Subcutaneous abdominal adipose tissue (tissue), 5 donors: ENCODE results near the gene SKAP2.

Source experiments
- H3K27ac ChIP-seq: one replicate; pipeline ENCODE4 v1.7.0; 2013; ENCODE audit warnings: low read depth, mild to moderate bottlenecking, inconsistent platforms, low read length, moderate library complexity
- H3K27me3 ChIP-seq, 5 donors: one replicate each; pipeline ENCODE4 v1.7.0; 2013; ENCODE audit warnings: low read length in 5 of 5, inconsistent platforms in 1 of 5; ENCODE audit not compliant: control insufficient read depth in 5 of 5, insufficient read depth in 4 of 5
- H3K36me3 ChIP-seq, 5 donors: one replicate each; pipeline ENCODE4 v1.7.0; 2013; ENCODE audit warnings: low read length in 5 of 5; ENCODE audit not compliant: control insufficient read depth in 5 of 5, insufficient read depth in 5 of 5
- H3K4me1 ChIP-seq, 5 donors: one replicate each; pipeline ENCODE4 v1.7.0; 2013; ENCODE audit warnings: low read length in 5 of 5, mild to moderate bottlenecking in 3 of 5, moderate library complexity in 1 of 5; ENCODE audit not compliant: control insufficient read depth in 5 of 5, insufficient read depth in 5 of 5
- H3K4me3 ChIP-seq, 5 donors: one replicate each; pipeline ENCODE4 v1.7.0; 2013; ENCODE audit warnings: low read length in 5 of 5, low read depth in 1 of 5
- H3K9ac ChIP-seq, 5 donors: one replicate each; pipeline ENCODE4 v1.7.0; 2013; ENCODE audit warnings: low read length in 5 of 5, mild to moderate bottlenecking in 4 of 5, moderate library complexity in 3 of 5
- H3K9me3 ChIP-seq, 5 donors: one replicate each; pipeline ENCODE4 v1.7.0; 2013; ENCODE audit warnings: low read length in 5 of 5; ENCODE audit not compliant: control insufficient read depth in 5 of 5
- donor health status: healthy.
- donor health status: healthy.
- donor health status: healthy.
- donor health status: healthy.
- donor health status: healthy.

The SKAP2 gene

DNA sequence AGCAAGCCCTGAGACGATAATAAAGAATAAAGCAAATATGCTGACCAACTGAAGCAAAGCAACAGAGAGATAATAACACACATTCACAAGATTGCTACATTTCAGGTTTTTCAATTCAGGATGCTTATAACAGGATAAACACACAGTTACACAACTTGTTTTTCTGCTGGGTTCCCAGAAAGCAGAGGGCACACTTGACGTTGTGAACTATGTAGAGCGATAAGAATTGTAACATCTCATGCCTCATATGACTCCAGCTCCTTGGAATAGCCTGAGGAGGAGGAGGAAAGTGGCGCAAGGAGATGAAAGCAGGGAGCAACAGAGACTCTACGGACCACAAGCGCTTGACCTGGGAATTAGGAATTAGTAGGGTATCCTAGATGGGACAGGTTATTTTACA, 201.7 kb downstream of the SKAP2 start:
- H3K4me3 ChIP-seq = no peak overlapping the region
- no peaks in the 10 kb centered on the region for H3K36me3 ChIP-seq
- no peak overlapping the region for H3K9ac ChIP-seq
- peaks cover 2 to 39% (median 25%) of the 10 kb centered on the region in 5 donors for H3K4me1 ChIP-seq
- no peaks in the 10 kb centered on the region for H3K9me3 ChIP-seq
- H3K27ac ChIP-seq = no peak overlapping the region
- H3K27me3 ChIP-seq = no peaks in the 10 kb centered on the region

DNA sequence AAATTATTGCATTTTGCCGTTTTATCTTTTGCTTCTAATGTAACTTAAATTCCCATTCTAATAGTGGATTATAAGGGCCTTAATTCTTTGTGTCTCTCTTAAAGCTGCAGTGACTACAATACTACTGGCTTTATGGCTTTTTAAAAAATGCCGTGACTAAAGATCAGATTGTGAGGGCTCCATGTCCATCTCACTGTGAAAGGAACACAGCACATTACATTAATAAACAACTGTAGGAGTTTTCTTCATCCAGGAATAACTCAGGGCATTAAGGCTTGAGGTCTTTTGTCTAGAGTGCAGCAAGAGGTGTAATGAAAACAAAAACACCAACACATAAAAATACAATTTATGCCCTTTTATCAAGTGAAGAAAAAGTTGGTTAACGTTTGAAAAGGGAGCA, 205.3 kb downstream of the SKAP2 start:
- H3K27me3 ChIP-seq = no peaks in the 10 kb centered on the region
- H3K4me3 ChIP-seq = no peak overlapping the region
- no peak overlapping the region for H3K27ac ChIP-seq
- no peak overlapping the region for H3K9ac ChIP-seq
- no peaks in the 10 kb centered on the region for H3K9me3 ChIP-seq
- H3K4me1 ChIP-seq = peaks cover 0 to 12% (median 9%) of the 10 kb centered on the region in 5 donors
- H3K36me3 ChIP-seq = no peaks in the 10 kb centered on the region

DNA sequence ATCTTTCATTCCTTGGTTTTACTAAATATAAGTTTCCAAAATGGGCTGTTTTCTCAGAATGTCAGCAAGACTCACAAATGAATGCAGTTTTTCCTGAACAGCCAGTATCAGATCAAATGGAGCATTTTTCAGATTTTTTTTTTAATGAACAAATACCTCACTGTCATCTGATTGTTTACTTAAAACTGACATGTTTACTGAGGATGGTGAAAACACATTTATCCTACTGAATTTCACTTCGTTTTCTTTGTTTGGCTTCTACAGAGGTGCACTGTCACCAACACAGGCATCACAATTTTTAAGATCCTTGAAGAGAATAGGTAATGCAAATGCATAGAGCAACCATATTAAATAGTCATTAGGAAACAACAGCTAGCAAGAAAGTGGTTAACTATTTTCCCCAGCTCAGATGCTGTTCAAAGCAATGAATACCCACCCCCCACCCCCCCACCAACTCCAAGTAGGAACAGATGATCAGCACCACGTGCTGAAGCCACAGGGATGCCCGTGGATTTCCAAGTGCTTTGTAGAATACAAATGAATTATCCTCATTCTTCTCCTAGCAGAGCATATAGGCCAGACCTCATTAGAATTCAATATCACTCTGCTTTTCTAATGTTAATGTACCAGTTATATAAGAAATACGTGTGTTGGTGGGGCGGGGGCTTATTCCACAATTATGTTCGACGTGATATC, 205.9 kb downstream of the SKAP2 start:
- Histone ChIP-seq H3K27ac (no peak overlapping the region), H3K27me3 (no peaks in the 10 kb centered on the region), H3K4me3 (no peak overlapping the region)

DNA sequence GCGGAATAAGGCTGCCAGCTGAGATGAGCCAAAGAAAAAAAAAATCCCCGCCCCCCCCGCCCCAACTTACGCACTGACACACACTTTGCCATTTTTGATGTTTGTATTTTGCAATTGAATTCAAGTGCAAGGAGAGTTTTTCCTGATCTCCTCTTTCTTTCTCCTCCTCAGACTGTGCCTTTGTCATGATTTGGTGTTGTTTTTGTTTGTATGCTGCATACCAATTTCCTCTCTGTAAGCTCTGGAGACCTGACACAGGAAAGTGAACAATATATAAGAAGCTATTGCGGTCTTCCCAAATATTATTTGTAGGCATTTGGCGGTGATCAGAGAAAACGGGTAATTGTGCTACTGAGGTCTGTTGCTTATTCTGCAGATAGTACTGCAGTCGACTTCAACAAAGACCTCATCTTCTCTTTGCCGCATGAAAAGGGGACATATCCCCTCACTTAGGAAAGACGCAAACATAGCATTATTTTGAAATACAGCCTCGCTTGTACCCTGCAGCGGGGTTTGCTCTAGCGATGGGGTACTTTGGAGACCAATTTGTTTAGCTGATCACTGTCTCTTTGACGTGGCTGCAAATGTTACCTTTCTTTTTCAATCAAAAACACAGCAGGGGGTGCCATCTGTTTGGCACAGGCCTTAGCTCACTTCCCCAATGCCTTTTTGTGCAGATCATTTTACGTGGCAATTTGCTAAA, 206.6 kb downstream of the SKAP2 start:
- no peaks in the 10 kb centered on the region for H3K27me3 ChIP-seq
- no peaks in the 10 kb centered on the region for H3K9me3 ChIP-seq
- peaks cover 0 to 17% (median 11%) of the 10 kb centered on the region in 5 donors for H3K4me1 ChIP-seq
- H3K4me3 ChIP-seq = no peak overlapping the region
- no peaks in the 10 kb centered on the region for H3K36me3 ChIP-seq
- no peak overlapping the region for H3K9ac ChIP-seq
- H3K27ac ChIP-seq = no peak overlapping the region

More for the DNA sequence above, 205.9 kb downstream of the SKAP2 start:
- no peaks in the 10 kb centered on the region for H3K9me3 ChIP-seq
- peaks cover 0 to 14% (median 11%) of the 10 kb centered on the region in 5 donors for H3K4me1 ChIP-seq
- no peaks in the 10 kb centered on the region for H3K36me3 ChIP-seq
- no peak overlapping the region for H3K9ac ChIP-seq

DNA sequence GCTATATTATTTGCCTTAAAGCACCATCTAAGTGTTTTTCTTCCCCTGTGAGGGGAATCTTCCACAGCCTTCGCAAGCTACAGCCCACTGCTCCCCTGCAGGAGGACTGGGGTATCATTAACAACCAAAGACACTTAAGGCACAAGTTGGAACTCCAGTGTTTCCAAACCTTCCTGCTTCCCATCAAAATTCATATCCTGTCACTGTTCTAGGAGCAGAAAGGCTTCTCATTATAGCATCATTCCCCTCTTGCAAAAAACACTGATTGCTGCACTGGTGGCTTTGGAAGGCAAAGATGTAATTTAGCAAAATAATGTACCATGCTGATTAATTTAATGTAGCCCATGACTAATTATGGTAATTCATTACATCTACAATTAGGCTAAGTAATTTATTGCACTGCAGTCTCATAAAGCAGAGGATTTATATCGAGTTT, 207.2 kb downstream of the SKAP2 start:
- peaks cover 0 to 17% (median 11%) of the 10 kb centered on the region in 5 donors for H3K4me1 ChIP-seq
- H3K4me3 ChIP-seq = no peak overlapping the region
- H3K27me3 ChIP-seq = no peaks in the 10 kb centered on the region
- peaks cover 0 to 3% (median 0%) of the 10 kb centered on the region in 5 donors for H3K36me3 ChIP-seq
- no peak overlapping the region for H3K9ac ChIP-seq
- no peaks in the 10 kb centered on the region for H3K9me3 ChIP-seq
- no peak overlapping the region for H3K27ac ChIP-seq

DNA sequence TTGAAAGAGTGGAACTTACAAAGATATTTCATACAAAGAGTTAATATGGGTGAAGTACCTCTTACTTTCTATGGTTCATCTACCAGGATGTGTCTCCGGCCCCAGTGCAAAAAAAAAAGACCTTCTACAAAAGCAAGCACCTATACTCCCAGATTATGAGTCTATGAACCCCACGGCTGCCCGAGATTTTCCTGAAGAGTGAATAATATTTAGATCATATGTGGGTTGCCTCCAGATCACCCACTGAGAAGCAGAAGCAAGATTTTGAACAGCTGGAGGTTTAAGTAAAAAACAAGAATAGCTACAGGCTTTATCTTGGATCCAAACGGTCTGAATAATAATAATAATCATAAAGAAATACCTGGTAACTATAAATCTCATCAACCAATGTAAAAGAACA, 207.7 kb downstream of the SKAP2 start:
- Histone ChIP-seq H3K4me1 (peaks cover 0 to 17% (median 11%) of the 10 kb centered on the region in 5 donors), H3K27me3 (no peaks in the 10 kb centered on the region), H3K9me3 (no peaks in the 10 kb centered on the region), H3K27ac (no peak overlapping the region), H3K36me3 (peaks cover 0 to 3% (median 0%) of the 10 kb centered on the region in 5 donors), H3K4me3 (no peak overlapping the region), H3K9ac (no peak overlapping the region)

DNA sequence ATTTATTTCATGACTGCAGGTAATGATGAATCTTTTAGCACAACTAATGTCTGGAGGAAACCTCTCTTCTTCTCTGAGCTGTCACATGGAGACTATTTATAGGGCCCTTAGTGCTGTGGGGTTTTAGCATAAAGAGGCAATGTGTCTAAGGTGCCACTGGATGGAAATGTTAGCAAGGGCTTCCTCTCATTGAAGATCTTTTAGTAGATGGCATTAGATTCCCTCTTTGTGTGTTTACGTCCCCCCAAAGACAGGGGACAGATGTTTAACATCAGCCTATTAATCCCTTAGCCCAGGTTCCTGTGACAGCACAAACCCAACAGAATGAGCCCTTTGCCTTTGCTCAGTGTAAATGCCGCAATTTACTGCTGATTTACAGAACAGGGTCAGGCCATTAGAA, 208.6 kb downstream of the SKAP2 start:
- Histone ChIP-seq H3K4me3 (no peak overlapping the region), H3K9me3 (no peaks in the 10 kb centered on the region), H3K27me3 (no peaks in the 10 kb centered on the region), H3K9ac (no peak overlapping the region), H3K36me3 (peaks cover 0 to 3% (median 0%) of the 10 kb centered on the region in 5 donors), H3K4me1 (peaks cover 0 to 17% (median 11%) of the 10 kb centered on the region in 5 donors), H3K27ac (no peak overlapping the region)

DNA sequence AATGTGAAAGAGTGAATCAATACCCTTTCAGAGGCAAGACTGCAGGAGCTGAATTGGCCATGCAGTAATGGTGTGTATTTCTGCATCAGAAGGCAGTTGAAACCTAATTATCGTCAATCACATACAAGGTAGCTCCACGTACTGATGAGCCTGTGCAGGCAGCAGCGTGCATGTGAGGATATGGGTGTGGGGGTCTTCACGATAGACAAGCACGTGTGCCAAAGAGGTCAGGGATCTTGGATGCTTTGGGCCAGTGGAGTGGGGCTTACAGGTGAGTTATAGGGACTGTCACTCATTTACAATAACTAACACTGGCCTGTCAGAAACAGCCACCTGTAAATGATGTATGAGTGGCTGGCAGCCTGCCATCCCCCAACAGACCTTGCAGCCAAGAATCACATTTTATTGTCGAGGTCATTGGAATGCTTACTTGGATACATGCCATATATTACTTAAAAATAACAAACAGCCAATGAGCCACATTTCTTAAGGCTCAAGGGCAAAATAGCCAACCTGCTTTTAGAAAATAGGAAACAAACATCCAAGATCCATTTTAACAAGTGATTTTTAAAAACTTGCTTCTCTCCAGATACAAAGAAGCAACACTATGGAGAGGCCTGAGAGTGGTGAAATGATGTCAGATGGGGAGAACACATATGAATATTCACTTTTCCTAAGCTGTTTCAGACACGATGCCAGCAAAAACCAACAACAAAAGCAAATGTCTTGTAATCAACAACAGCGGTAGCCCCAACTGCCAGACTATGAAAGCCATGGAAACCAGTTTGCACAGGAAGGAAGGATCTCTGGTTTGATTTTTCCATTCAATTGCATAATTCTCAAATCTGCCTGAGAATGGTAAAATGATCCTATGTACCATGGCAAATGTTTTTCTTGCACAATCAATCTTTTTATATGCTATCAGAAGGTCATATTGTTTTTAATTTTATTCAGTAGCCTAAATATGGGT, 210.7 kb downstream of the SKAP2 start:
- Histone ChIP-seq H3K27ac (no peak overlapping the region), H3K9me3 (no peaks in the 10 kb centered on the region)

DNA sequence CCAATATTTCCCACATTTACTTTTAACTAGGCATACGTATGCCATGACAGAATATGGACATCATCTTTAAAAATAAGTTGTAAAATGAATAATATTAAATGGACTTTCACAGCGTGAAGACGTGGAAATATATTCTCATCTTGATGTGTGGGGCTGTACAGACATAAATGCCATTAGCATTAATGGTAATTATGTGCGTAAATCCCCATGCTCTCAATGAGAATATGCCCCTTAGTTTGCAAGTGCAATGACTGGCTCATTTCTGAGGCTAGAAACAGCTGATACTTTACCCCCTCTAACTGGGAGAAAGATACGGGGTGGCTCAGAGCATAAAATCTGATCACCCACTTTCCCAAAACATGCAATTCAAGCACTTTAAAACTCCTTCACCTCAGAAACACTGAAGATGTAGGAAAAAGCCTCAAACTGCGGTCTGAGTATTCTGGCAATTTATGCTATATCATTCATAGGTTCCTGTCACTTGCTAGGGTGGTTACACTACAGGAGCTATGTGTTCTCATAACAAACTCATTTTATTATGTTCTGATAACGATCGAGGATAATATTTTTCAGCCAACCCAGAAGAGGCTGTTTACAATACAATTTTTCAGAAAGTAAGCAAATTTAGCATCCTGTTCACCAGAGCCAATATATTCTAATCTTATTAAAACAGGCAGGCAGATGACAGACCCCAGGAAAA, 211.8 kb downstream of the SKAP2 start:
- H3K36me3 ChIP-seq = peaks cover 0 to 3% (median 0%) of the 10 kb centered on the region in 5 donors
- H3K4me3 ChIP-seq = no peak overlapping the region
- H3K9me3 ChIP-seq = no peaks in the 10 kb centered on the region
- no peak overlapping the region for H3K27ac ChIP-seq
- no peak overlapping the region for H3K9ac ChIP-seq
- peaks cover 0 to 18% (median 14%) of the 10 kb centered on the region in 5 donors for H3K4me1 ChIP-seq
- no peaks in the 10 kb centered on the region for H3K27me3 ChIP-seq

More for the DNA sequence above, 210.7 kb downstream of the SKAP2 start:
- H3K27me3 ChIP-seq = no peaks in the 10 kb centered on the region
- H3K4me3 ChIP-seq = peak overlapping the region in 1 of 5 donors; percentile 23
- H3K4me1 ChIP-seq = peaks cover 0 to 18% (median 14%) of the 10 kb centered on the region in 5 donors
- no peak overlapping the region for H3K9ac ChIP-seq
- H3K36me3 ChIP-seq = peaks cover 0 to 3% (median 0%) of the 10 kb centered on the region in 5 donors
